ENCODE data around the gene ENO2. TPM values are rescaled to one million over a fixed set of nuclear protein-coding genes. Genes with fewer than 3 reads are reported as not detected.
A peak's percentile ranks its signal among the peaks of the same experiment; 100 is the strongest.

ENO2 gene
- total RNA-seq, 2 experiments from 2014 or later = 85.6 to 103 TPM

DNA sequence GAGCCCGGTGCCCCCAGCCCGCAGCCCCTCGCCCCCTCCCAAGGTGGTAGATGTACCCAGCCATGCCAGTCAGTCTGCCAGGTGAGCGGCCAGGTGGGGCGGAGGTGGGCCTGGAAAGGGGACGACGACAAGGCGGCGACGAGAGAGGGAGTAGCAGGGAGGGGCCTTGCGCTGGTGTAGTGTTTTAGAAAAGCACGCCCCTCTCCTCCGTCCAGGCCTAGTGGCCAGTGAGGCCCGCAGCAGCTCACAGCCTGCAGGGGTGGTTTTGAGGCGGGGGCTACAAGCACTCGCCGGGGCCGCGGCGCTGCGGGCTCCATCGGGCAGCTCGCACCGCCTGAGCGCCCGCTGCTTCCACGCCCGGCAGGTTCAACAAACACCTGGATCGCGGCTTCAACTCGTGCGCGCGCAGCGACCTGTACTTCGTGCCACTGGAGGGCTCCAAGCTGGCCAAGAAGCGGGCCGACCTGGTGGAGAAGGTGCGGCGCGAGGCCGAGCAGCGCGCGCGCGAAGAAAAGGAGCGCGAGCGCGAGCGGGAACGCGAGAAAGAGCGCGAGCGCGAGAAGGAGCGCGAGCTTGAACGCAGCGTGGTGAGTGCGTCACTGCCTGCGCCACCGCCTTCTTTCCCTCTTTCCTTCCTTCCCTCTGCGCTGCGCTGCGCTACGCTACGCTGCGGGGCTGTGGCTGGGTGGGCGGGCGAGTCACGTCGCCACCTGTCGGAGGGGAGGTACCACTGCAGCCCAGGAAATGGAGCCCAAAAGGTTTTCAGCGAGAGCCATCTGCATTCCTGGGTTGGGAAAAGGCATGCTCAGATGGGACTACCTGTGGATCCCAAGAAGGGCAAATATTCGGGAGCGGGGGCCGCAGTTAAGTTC is 23.3 kb downstream of the ENO2 start:
- Histone ChIP-seq H3K27ac (ENCODE audit: low read depth in 1 of 2, low read length in 2 of 2) (peak overlapping the region; percentile 89 to 92), H3K27me3 (ENCODE audit: control insufficient read depth in 1 of 2, insufficient read depth in 2 of 2, low read length in 2 of 2) (no peaks in the 10 kb centered on the region), H3K36me3 (ENCODE audit: insufficient read depth, low read length) (peaks cover 24% of the 10 kb centered on the region), H3K4me3 (ENCODE audit: low read length) (peak overlapping the region; percentile 72), H3K4me1 (ENCODE audit: insufficient read depth, low read length) (peaks cover 47% of the 10 kb centered on the region), H3K9me3 (ENCODE audit: control insufficient read depth in 1 of 2, insufficient read depth in 1 of 2, low read length in 2 of 2) (no peaks in the 10 kb centered on the region)
- ChIA-PET POLR2A (interaction anchor here (0.5 to 4.9 kb wide), 28 partner anchors 10 to 1033 kb away, joined by 3 to 89 read pairs (median 8); partner anchors contain the start of genes ATN1, C1RL, CDCA3 and COPS7A), CTCF (interaction anchor here (0.6 to 4.1 kb wide), 37 partner anchors 9 to 383 kb away, joined by 3 to 33 read pairs (median 5); partner anchors contain the start of genes ATN1, C1RL, CDCA3 and COPS7A)
- no peaks in the 10 kb centered on the region for H3K27me3 Mint-ChIP-seq
- peak overlapping the region; percentile 90 for H3K4me3 Mint-ChIP-seq
- ATAC-seq (ENCODE audit: poor library complexity) (peak; percentile 91), DNase-seq (peak; percentile 86 to 99 (median 92))
- H3K4me1 Mint-ChIP-seq (ENCODE audit: low read depth) = peaks cover 61% of the 10 kb centered on the region
- H3K9me3 Mint-ChIP-seq = no peaks in the 10 kb centered on the region
- peak overlapping the region; percentile 95 for H3K27ac Mint-ChIP-seq
- TF ChIP-seq, protein P1, sequence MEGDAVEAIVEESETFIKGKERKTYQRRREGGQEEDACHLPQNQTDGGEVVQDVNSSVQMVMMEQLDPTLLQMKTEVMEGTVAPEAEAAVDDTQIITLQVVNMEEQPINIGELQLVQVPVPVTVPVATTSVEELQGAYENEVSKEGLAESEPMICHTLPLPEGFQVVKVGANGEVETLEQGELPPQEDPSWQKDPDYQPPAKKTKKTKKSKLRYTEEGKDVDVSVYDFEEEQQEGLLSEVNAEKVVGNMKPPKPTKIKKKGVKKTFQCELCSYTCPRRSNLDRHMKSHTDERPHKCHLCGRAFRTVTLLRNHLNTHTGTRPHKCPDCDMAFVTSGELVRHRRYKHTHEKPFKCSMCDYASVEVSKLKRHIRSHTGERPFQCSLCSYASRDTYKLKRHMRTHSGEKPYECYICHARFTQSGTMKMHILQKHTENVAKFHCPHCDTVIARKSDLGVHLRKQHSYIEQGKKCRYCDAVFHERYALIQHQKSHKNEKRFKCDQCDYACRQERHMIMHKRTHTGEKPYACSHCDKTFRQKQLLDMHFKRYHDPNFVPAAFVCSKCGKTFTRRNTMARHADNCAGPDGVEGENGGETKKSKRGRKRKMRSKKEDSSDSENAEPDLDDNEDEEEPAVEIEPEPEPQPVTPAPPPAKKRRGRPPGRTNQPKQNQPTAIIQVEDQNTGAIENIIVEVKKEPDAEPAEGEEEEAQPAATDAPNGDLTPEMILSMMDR (IDR thresholded peaks at IDR 0.05) = peak; percentile 89
- H3K36me3 Mint-ChIP-seq (ENCODE audit: low read depth) = peaks cover 28% of the 10 kb centered on the region
- intact Hi-C loops (cut with DNase I, micrococcal nuclease) = loop anchor here in 1 of 2 experiments (5.0 kb wide), 1 partner anchor 35 kb away; the partner anchor contains the start of genes EMG1 and PHB2

DNA sequence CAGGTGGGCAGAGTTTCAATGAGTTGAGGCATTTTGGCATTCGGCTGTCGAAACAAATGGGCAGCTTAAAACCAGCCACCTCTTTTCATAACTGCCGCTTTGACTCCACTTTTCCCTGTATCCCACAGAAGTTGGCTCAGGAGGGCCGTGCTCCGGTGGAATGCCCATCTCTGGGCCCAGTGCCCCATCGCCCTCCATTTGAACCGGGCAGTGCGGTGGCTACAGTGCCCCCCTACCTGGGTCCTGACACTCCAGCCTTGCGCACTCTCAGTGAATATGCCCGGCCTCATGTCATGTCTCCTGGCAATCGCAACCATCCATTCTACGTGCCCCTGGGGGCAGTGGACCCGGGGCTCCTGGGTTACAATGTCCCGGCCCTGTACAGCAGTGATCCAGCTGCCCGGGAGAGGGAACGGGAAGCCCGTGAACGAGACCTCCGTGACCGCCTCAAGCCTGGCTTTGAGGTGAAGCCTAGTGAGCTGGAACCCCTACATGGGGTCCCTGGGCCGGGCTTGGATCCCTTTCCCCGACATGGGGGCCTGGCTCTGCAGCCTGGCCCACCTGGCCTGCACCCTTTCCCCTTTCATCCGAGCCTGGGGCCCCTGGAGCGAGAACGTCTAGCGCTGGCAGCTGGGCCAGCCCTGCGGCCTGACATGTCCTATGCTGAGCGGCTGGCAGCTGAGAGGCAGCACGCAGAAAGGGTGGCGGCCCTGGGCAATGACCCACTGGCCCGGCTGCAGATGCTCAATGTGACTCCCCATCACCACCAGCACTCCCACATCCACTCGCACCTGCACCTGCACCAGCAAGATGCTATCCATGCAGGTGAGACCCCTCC is 24.2 kb downstream of the ENO2 start:
- Mint-ChIP-seq H3K9me3 (no peaks in the 10 kb centered on the region), H3K4me3 (peak overlapping the region; percentile 90), H3K27me3 (no peaks in the 10 kb centered on the region), H3K4me1 (ENCODE audit: low read depth) (peaks cover 62% of the 10 kb centered on the region), H3K27ac (peak overlapping the region; percentile 95), H3K36me3 (ENCODE audit: low read depth) (peaks cover 31% of the 10 kb centered on the region)
- Histone ChIP-seq H3K36me3 (ENCODE audit: insufficient read depth, low read length) (peaks cover 24% of the 10 kb centered on the region), H3K4me3 (ENCODE audit: low read length) (peak overlapping the region; percentile 72), H3K9me3 (ENCODE audit: control insufficient read depth in 1 of 2, insufficient read depth in 1 of 2, low read length in 2 of 2) (no peaks in the 10 kb centered on the region), H3K27ac (ENCODE audit: low read depth in 1 of 2, low read length in 2 of 2) (peak overlapping the region; percentile 55 to 92), H3K4me1 (ENCODE audit: insufficient read depth, low read length) (peaks cover 47% of the 10 kb centered on the region), H3K27me3 (ENCODE audit: control insufficient read depth in 1 of 2, insufficient read depth in 2 of 2, low read length in 2 of 2) (no peaks in the 10 kb centered on the region)
- ATAC-seq (ENCODE audit: poor library complexity) = no peak
- peak in 1 of 14 experiments; percentile 47 for DNase-seq
- intact Hi-C loops (cut with DNase I, micrococcal nuclease) = loop anchor here in 1 of 2 experiments (5.0 kb wide), 1 partner anchor 34 kb away; the partner anchor contains the start of genes EMG1 and PHB2
- TF ChIP-seq, protein P1 (IDR thresholded peaks at IDR 0.05) = peak; percentile 10
- CTCF ChIA-PET = interaction anchor here (1.0 to 4.1 kb wide), 29 partner anchors 8 to 249 kb away, joined by 3 to 33 read pairs (median 6); partner anchors contain the start of genes ATN1, C1RL, COPS7A and EMG1
- POLR2A ChIA-PET = interaction anchor here (0.8 to 4.9 kb wide), 25 partner anchors 9 to 326 kb away, joined by 3 to 89 read pairs (median 12); partner anchors contain the start of genes ATN1, C1RL, CDCA3 and COPS7A

DNA sequence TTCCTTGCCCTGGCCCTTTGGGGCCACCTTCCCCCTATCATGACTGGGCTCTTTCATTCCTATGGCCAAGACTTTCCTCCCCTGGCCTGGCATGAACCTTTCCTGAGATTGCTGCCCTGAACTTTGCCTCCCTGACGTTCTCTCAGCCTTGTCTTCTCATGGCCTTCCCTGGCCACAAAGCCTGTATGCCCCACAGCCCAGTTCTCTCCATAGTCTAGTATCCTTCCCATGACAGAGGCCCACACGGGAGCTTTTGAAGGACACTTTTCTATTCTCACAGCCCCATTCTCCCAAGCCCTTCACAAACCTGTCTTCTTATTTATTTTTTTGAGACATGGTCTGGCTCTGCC is 24.8 kb downstream of the ENO2 start:
- Histone ChIP-seq H3K9me3 (ENCODE audit: control insufficient read depth in 1 of 2, insufficient read depth in 1 of 2, low read length in 2 of 2) (no peaks in the 10 kb centered on the region), H3K4me1 (ENCODE audit: insufficient read depth, low read length) (peaks cover 52% of the 10 kb centered on the region), H3K4me3 (ENCODE audit: low read length) (no peak overlapping the region), H3K36me3 (ENCODE audit: insufficient read depth, low read length) (peaks cover 24% of the 10 kb centered on the region), H3K27me3 (ENCODE audit: control insufficient read depth in 1 of 2, insufficient read depth in 2 of 2, low read length in 2 of 2) (no peaks in the 10 kb centered on the region), H3K27ac (ENCODE audit: low read depth in 1 of 2, low read length in 2 of 2) (no peak overlapping the region)
- POLR2A ChIA-PET = interaction anchor here (1.0 to 4.4 kb wide), 7 partner anchors 12 to 87 kb away, joined by 3 to 38 read pairs (median 4); partner anchors contain the start of genes ENO2, PTPN6, SPSB2 and TPI1
- ATAC-seq (ENCODE audit: poor library complexity) (no peak), DNase-seq (no peak)
- peaks cover 60% of the 10 kb centered on the region for H3K4me1 Mint-ChIP-seq (ENCODE audit: low read depth)
- H3K9me3 Mint-ChIP-seq = no peaks in the 10 kb centered on the region
- intact Hi-C loops (cut with DNase I, micrococcal nuclease) = loop anchor here in 1 of 2 experiments (5.0 kb wide), 1 partner anchor 33 kb away; the partner anchor contains the start of genes EMG1 and PHB2
- H3K27me3 Mint-ChIP-seq = no peaks in the 10 kb centered on the region
- peak overlapping the region; percentile 87 for H3K27ac Mint-ChIP-seq
- peak overlapping the region; percentile 37 for H3K4me3 Mint-ChIP-seq
- H3K36me3 Mint-ChIP-seq (ENCODE audit: low read depth) = peaks cover 37% of the 10 kb centered on the region
- TF ChIP-seq, protein P1 (IDR thresholded peaks at IDR 0.05) = no peak
- CTCF ChIA-PET = interaction anchor here (1.2 to 4.1 kb wide), 5 partner anchors 20 to 66 kb away, joined by 5 to 33 read pairs (median 13); partner anchors contain the start of genes ENO2 and SPSB2
